ENCODE measurements around the gene STEAP1. TPM values are rescaled to one million over a fixed set of nuclear protein-coding genes. Genes with fewer than 3 reads are reported as not detected.

Gene STEAP1
- total RNA-seq, 1 donor = 39.1 TPM

DNA sequence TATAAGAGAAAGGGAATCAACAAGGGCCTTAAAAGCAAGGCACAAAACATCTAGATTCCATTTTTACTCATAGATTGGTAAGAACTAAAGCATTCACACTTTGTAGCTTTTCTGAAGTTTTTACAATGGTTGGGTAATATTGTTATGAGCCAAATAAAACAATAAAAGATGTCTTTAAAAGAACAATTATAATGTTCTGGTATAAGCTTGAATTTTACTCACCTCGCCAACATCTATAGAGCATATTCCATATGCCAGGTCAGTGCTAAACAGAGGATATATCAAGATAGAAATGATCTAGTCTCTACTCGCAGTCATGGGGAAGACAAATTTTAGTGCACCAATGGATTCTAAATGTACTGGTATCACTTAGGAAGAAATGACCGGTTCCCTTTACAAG, 11.9 kb downstream of the STEAP1 start:
- Histone ChIP-seq H3K79me2 (ENCODE audit: insufficient read depth, low read length) (no peaks in the 10 kb centered on the region), H3K27me3 (ENCODE audit: insufficient read depth, low read length) (no peaks in the 10 kb centered on the region), H3K4me1 (ENCODE audit: insufficient read depth, low read length) (no peaks in the 10 kb centered on the region), H2AFZ (ENCODE audit: low read length) (no peak overlapping the region), H3K27ac (ENCODE audit: low read depth, low read length) (no peak overlapping the region), H3K9me3 (ENCODE audit: low read depth, low read length) (no peaks in the 10 kb centered on the region), H3K4me3 (ENCODE audit: insufficient read depth, low read length) (no peak overlapping the region), H4K20me1 (ENCODE audit: insufficient read depth, low read length) (no peaks in the 10 kb centered on the region), H3K4me2 (ENCODE audit: insufficient read depth, low read length) (no peak overlapping the region), H3K36me3 (ENCODE audit: insufficient read depth, low read length) (peaks cover 21% of the 10 kb centered on the region)
- DNase-seq (ENCODE audit: insufficient read length, low spot score, missing footprints) = no peak
- TF ChIP-seq CTCF (IDR thresholded peaks at IDR 0.05; ENCODE audit: extremely low read depth, low read depth, low read length) = no peak

DNA sequence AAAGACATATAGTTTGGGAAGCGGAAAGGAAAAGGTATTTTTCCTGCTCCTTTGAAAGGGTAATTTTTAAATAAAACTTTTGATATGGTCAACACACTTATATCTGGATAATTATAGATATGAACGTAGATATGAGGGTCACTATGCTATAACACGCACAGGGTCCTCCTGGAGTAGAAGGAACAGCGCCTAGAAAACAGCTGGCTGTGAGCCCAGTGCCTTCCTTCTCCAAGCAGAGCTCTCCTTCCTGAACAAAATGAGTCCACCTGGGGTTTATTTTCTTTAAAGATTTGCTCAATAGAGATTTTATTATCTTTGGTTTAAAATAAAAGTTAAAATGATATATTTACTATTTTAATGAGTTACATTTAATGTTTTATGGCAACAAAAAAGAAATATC, 13.1 kb downstream of the STEAP1 start:
- Histone ChIP-seq H3K4me3 (ENCODE audit: insufficient read depth, low read length) (no peak overlapping the region), H3K27me3 (ENCODE audit: insufficient read depth, low read length) (no peaks in the 10 kb centered on the region), H3K79me2 (ENCODE audit: insufficient read depth, low read length) (no peaks in the 10 kb centered on the region), H3K4me1 (ENCODE audit: insufficient read depth, low read length) (no peaks in the 10 kb centered on the region), H3K4me2 (ENCODE audit: insufficient read depth, low read length) (no peak overlapping the region), H3K27ac (ENCODE audit: low read depth, low read length) (no peak overlapping the region), H4K20me1 (ENCODE audit: insufficient read depth, low read length) (no peaks in the 10 kb centered on the region), H2AFZ (ENCODE audit: low read length) (no peak overlapping the region), H3K36me3 (ENCODE audit: insufficient read depth, low read length) (peaks cover 17% of the 10 kb centered on the region), H3K9me3 (ENCODE audit: low read depth, low read length) (no peaks in the 10 kb centered on the region)
- no peak for TF ChIP-seq CTCF (IDR thresholded peaks at IDR 0.05; ENCODE audit: extremely low read depth, low read depth, low read length)
- no peak for DNase-seq (ENCODE audit: insufficient read length, low spot score, missing footprints)

DNA sequence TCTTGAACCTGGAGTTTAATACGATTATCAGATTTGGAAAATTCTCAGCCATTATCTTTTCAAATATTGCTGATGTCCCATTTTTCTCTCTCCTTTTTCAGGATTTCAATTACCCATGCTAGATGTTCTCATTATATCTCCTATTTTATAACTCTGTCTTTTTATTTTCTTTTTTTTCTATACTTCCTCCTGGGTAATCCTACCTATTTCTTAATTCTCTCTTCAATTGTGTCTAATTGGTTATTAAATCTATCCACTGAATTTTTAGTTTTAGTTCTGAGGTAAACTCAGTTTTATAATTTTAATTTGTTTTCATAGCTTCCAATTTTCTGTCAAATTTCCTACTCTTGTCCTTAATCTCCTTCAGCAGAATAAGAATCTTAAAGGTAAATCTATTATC, 15.6 kb downstream of the STEAP1 start:
- TF ChIP-seq CTCF (IDR thresholded peaks at IDR 0.05; ENCODE audit: extremely low read depth, low read depth, low read length) = no peak
- H2AFZ ChIP-seq (ENCODE audit: low read length) = no peak overlapping the region

DNA sequence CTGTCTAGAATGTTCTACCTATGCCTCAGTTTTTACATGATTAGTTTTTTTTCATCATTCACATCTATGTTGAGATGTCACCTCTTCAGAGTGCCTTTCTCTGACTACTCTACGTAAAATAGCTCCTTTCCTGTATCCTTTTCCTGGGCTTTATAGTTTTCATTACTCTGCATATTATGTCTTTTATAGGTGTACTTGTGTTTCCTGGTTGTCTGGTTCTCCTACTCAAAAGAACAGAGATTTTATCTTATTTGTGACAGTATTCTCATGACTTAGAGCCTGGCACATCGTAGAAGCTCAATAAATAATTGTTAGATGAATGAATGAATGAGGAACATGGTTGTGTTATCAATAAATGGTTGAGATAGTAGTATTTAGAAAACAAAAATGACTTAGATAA, 17.9 kb downstream of the STEAP1 start:
- TF ChIP-seq CTCF (IDR thresholded peaks at IDR 0.05; ENCODE audit: extremely low read depth, low read depth, low read length) = no peak
- H2AFZ ChIP-seq (ENCODE audit: low read length) = no peak overlapping the region

More for the DNA sequence above, 15.6 kb downstream of the STEAP1 start:
- Histone ChIP-seq H3K4me3 (ENCODE audit: insufficient read depth, low read length) (no peak overlapping the region), H3K36me3 (ENCODE audit: insufficient read depth, low read length) (no peaks in the 10 kb centered on the region), H3K79me2 (ENCODE audit: insufficient read depth, low read length) (no peaks in the 10 kb centered on the region), H3K9me3 (ENCODE audit: low read depth, low read length) (no peaks in the 10 kb centered on the region), H3K4me2 (ENCODE audit: insufficient read depth, low read length) (no peak overlapping the region), H3K4me1 (ENCODE audit: insufficient read depth, low read length) (peaks cover 4% of the 10 kb centered on the region), H3K27ac (ENCODE audit: low read depth, low read length) (no peak overlapping the region), H4K20me1 (ENCODE audit: insufficient read depth, low read length) (no peaks in the 10 kb centered on the region), H3K27me3 (ENCODE audit: insufficient read depth, low read length) (no peaks in the 10 kb centered on the region)
- no peak for DNase-seq (ENCODE audit: insufficient read length, low spot score, missing footprints)

More for the DNA sequence above, 17.9 kb downstream of the STEAP1 start:
- Histone ChIP-seq H3K4me3 (ENCODE audit: insufficient read depth, low read length) (no peak overlapping the region), H3K4me2 (ENCODE audit: insufficient read depth, low read length) (no peak overlapping the region), H3K36me3 (ENCODE audit: insufficient read depth, low read length) (no peaks in the 10 kb centered on the region), H3K4me1 (ENCODE audit: insufficient read depth, low read length) (peaks cover 5% of the 10 kb centered on the region), H3K9me3 (ENCODE audit: low read depth, low read length) (peaks cover 2% of the 10 kb centered on the region), H3K79me2 (ENCODE audit: insufficient read depth, low read length) (no peaks in the 10 kb centered on the region), H3K27ac (ENCODE audit: low read depth, low read length) (no peak overlapping the region), H4K20me1 (ENCODE audit: insufficient read depth, low read length) (no peaks in the 10 kb centered on the region), H3K27me3 (ENCODE audit: insufficient read depth, low read length) (no peaks in the 10 kb centered on the region)
- no peak for DNase-seq (ENCODE audit: insufficient read length, low spot score, missing footprints)

All from osteoblast (primary cell).